Hematopoietic multipotent progenitor cell treated with erythropoietin and hydrocortisone succinate and interleukin-3 and kit ligand, for 15 days (in vitro differentiated cells): ENCODE measurements around the gene SERPINA10.
"Not testable (repeated sequence)": the region's sequence is repeated elsewhere in the genome, so short reads cannot be mapped to it uniquely, and the experiment has no call there.

Experiments
- DNase-seq: peaks from one replicate; pipeline ENCODE4 v3.0.0-alpha.2; 2015; ENCODE audit warnings: low spot score

SERPINA10 gene

GRCh38 chr14:94313991-94314655 is 21.1 kb upstream of the SERPINA10 start:
- DNase-seq, result no peak

GRCh38 chr14:94312481-94313246 is 19.6 kb upstream of the SERPINA10 start:
- DNase-seq, result no peak

GRCh38 chr14:94310248-94310647 is 17.2 kb upstream of the SERPINA10 start:
- no peak for DNase-seq

- DNase-seq, result no peak
These were observed 16.7 kb upstream of the SERPINA10 start for GRCh38 chr14:94309721-94310120.

GRCh38 chr14:94307410-94307992 is 14.4 kb upstream of the SERPINA10 start:
- no peak for DNase-seq

GRCh38 chr14:94306047-94306978 is 13.2 kb upstream of the SERPINA10 start:
- DNase-seq, result no peak

GRCh38 chr14:94305620-94306019 is 12.6 kb upstream of the SERPINA10 start:
- no peak for DNase-seq

GRCh38 chr14:94304243-94304642 is 11.2 kb upstream of the SERPINA10 start:
- no peak for DNase-seq

- no peak for DNase-seq
These were observed 10.0 kb upstream of the SERPINA10 start for GRCh38 chr14:94303111-94303510.

- DNase-seq, result no peak
These were observed 5.1 kb upstream of the SERPINA10 start for GRCh38 chr14:94298130-94298529.

- DNase-seq, result not testable (repeated sequence)
These were observed 3.1 kb upstream of the SERPINA10 start for GRCh38 chr14:94296181-94296545.

- no peak for DNase-seq
These were observed 2.5 kb upstream of the SERPINA10 start for GRCh38 chr14:94295360-94296180.

- no peak for DNase-seq
These were observed 483 bp upstream of the SERPINA10 start for GRCh38 chr14:94293578-94293924.

- no peak for DNase-seq
These were observed 569 bp downstream of the SERPINA10 start for GRCh38 chr14:94292526-94292871.

- no peak for DNase-seq
These were observed 1.1 kb downstream of the SERPINA10 start for GRCh38 chr14:94291906-94292525.

- DNase-seq, result no peak
These were observed 1.7 kb downstream of the SERPINA10 start for GRCh38 chr14:94291159-94291905.

GRCh38 chr14:94290197-94290596 is 2.9 kb downstream of the SERPINA10 start:
- DNase-seq, result no peak

- no peak for DNase-seq
These were observed 4.2 kb downstream of the SERPINA10 start for GRCh38 chr14:94288610-94289465.

- no peak for DNase-seq
These were observed 7.9 kb downstream of the SERPINA10 start for GRCh38 chr14:94285158-94285557.
